H9 (cell line): ENCODE measurements around the gene RAI1. TPM values are rescaled to one million over a fixed set of nuclear protein-coding genes. Genes with fewer than 3 reads are reported as not detected.
A peak's percentile ranks its signal among the peaks of the same experiment; 100 is the strongest.

Experiments used
- DNase-seq: peaks from one replicate; pipeline ENCODE4 v3.0.0-alpha.2; 2017
- H2AFZ ChIP-seq: one replicate; pipeline ENCODE4 v1.6.1; 2013; ENCODE audit warnings: mild to moderate bottlenecking, low read length, control low read depth, moderate library complexity
- H2AK5ac ChIP-seq: 2 replicates; pipeline ENCODE4 v1.6.1; 2013; ENCODE audit warnings: low read length, control low read depth, mixed read lengths; ENCODE audit not compliant: insufficient read length
- H2BK120ac ChIP-seq: one replicate; pipeline ENCODE4 v1.6.1; 2013; ENCODE audit warnings: low read depth, mild to moderate bottlenecking, low read length, control low read depth, inconsistent platforms; ENCODE audit not compliant: poor library complexity, severe bottlenecking
- H2BK12ac ChIP-seq: 2 replicates; pipeline ENCODE4 v1.6.1; 2013; ENCODE audit warnings: low read length, control low read depth, mixed read lengths, low read depth; ENCODE audit not compliant: insufficient read length
- H2BK15ac ChIP-seq: 2 replicates; pipeline ENCODE4 v1.6.1; 2013; ENCODE audit warnings: low read depth, low read length, control low read depth
- H2BK20ac ChIP-seq: one replicate; pipeline ENCODE4 v1.6.1; 2013; ENCODE audit warnings: low read depth, mild to moderate bottlenecking, low read length, control low read depth, inconsistent platforms; ENCODE audit not compliant: poor library complexity, severe bottlenecking
- H2BK5ac ChIP-seq: 2 replicates; pipeline ENCODE4 v1.6.1; 2013; ENCODE audit warnings: low read length, control low read depth, mixed read lengths; ENCODE audit not compliant: insufficient read length
- H3K14ac ChIP-seq: 2 replicates; pipeline ENCODE4 v1.6.1; 2013; ENCODE audit warnings: low read length, control low read depth; ENCODE audit not compliant: insufficient read depth
- H3K18ac ChIP-seq: 2 replicates; pipeline ENCODE4 v1.6.1; 2013; ENCODE audit warnings: low read depth, mild to moderate bottlenecking, mixed read lengths, low read length, control low read depth; ENCODE audit not compliant: insufficient read length
- H3K23ac ChIP-seq: 2 replicates; pipeline ENCODE4 v1.6.1; 2013; ENCODE audit warnings: low read length, control low read depth, mixed read lengths, low read depth; ENCODE audit not compliant: insufficient read length
- H3K23me2 ChIP-seq: 2 replicates; pipeline ENCODE4 v1.6.1; 2013; ENCODE audit warnings: low read depth, mild to moderate bottlenecking, mixed read lengths, low read length, control low read depth; ENCODE audit not compliant: insufficient read length, poor library complexity, severe bottlenecking
- H3K27ac ChIP-seq: 2 replicates; pipeline ENCODE4 v1.5.1; 2013; ENCODE audit warnings: low read length, control low read depth, mixed read lengths, low read depth; ENCODE audit not compliant: insufficient read length
- H3K27me3 ChIP-seq: 2 replicates; pipeline ENCODE4 v1.6.1; 2013; ENCODE audit warnings: low read length, control low read depth, inconsistent platforms; ENCODE audit not compliant: insufficient read depth
- H3K4ac ChIP-seq: 2 replicates; pipeline ENCODE4 v1.6.1; 2013; ENCODE audit warnings: low read depth, mild to moderate bottlenecking, control low read depth, inconsistent platforms, low read length, moderate library complexity
- H3K4me1 ChIP-seq: 2 replicates; pipeline ENCODE4 v1.6.1; 2013; ENCODE audit warnings: low read length, control low read depth, inconsistent platforms; ENCODE audit not compliant: insufficient read depth
- H3K4me2 ChIP-seq: 2 replicates; pipeline ENCODE4 v1.6.1; 2013; ENCODE audit warnings: low read length, control low read depth, mixed read lengths; ENCODE audit not compliant: insufficient read length, insufficient read depth
- H3K56ac ChIP-seq: 2 replicates; pipeline ENCODE4 v1.6.1; 2013; ENCODE audit warnings: low read depth, mild to moderate bottlenecking, mixed read lengths, low read length, control low read depth; ENCODE audit not compliant: insufficient read length
- H3K79me1 ChIP-seq: 2 replicates; pipeline ENCODE4 v1.6.1; 2013; ENCODE audit warnings: low read depth, mild to moderate bottlenecking, moderate library complexity, low read length, control low read depth, inconsistent platforms; ENCODE audit not compliant: insufficient read depth, poor library complexity, severe bottlenecking
- H3K79me2 ChIP-seq: 2 replicates; pipeline ENCODE4 v1.6.1; 2013; ENCODE audit warnings: low read length, control low read depth, inconsistent platforms; ENCODE audit not compliant: insufficient read depth
- H3K9ac ChIP-seq: 2 replicates; pipeline ENCODE4 v1.6.1; 2013; ENCODE audit warnings: low read length, control low read depth, mixed read lengths; ENCODE audit not compliant: insufficient read length; ENCODE audit errors: extremely low read depth
- H3K9me3 ChIP-seq: one replicate; pipeline ENCODE4 v1.6.1; 2013; ENCODE audit warnings: low read depth, low read length, inconsistent platforms; ENCODE audit not compliant: control insufficient read depth
- H3T11ph ChIP-seq: one replicate; pipeline ENCODE4 v1.6.1; 2013; ENCODE audit warnings: mild to moderate bottlenecking, low read length, control low read depth, inconsistent platforms
- H4K20me1 ChIP-seq: one replicate; pipeline ENCODE4 v1.6.1; 2013; ENCODE audit not compliant: control insufficient read depth, insufficient read length, insufficient read depth
- H4K5ac ChIP-seq: 2 replicates; pipeline ENCODE4 v1.6.1; 2013; ENCODE audit warnings: low read depth, mild to moderate bottlenecking, mixed read lengths, low read length, control low read depth; ENCODE audit not compliant: insufficient read length
- H4K8ac ChIP-seq: replicated peaks from 2 replicates; pipeline ENCODE4 v1.6.1; 2013; ENCODE audit warnings: low read length, control low read depth, mixed read lengths, low read depth; ENCODE audit not compliant: insufficient read length
- H4K91ac ChIP-seq: 2 replicates; pipeline ENCODE4 v1.6.1; 2013; ENCODE audit warnings: low read depth, mild to moderate bottlenecking, moderate library complexity, mixed read lengths, low read length, control low read depth; ENCODE audit not compliant: insufficient read length
- H3K27ac Mint-ChIP-seq, 3 experiments: 2 replicates in 2 of 3; 3 replicates in 1 of 3; pipeline ENCODE4 v1.8.0; 2020 to 2021; ENCODE audit warnings: mixed read lengths in 3 of 3, mild to moderate bottlenecking in 1 of 3, moderate library complexity in 1 of 3
- H3K27me3 Mint-ChIP-seq: 2 replicates; pipeline ENCODE4 v1.8.0; 2021; ENCODE audit warnings: low read depth, mild to moderate bottlenecking, moderate library complexity, mixed read lengths
- H3K36me3 Mint-ChIP-seq, 3 experiments: 2 replicates in 2 of 3; 3 replicates in 1 of 3; pipeline ENCODE4 v1.8.0; 2020 to 2021; ENCODE audit warnings: low read depth in 3 of 3, mixed read lengths in 3 of 3; ENCODE audit not compliant: insufficient read depth in 1 of 3
- H3K4me1 Mint-ChIP-seq, 2 experiments: 2 replicates each; pipeline ENCODE4 v1.8.0; 2020; ENCODE audit warnings: mixed read lengths in 2 of 2
- H3K4me3 Mint-ChIP-seq, 2 experiments: 2 replicates in 1 of 2; 3 replicates in 1 of 2; pipeline ENCODE4 v1.8.0; 2020 to 2021; ENCODE audit warnings: mild to moderate bottlenecking in 2 of 2, mixed read lengths in 2 of 2, moderate library complexity in 1 of 2
- H3K9me3 Mint-ChIP-seq, 2 experiments: 2 replicates in 1 of 2; 3 replicates in 1 of 2; pipeline ENCODE4 v1.8.0; 2020; ENCODE audit warnings: mild to moderate bottlenecking in 2 of 2, mixed read lengths in 2 of 2, moderate library complexity in 1 of 2
- WGBS: extraction: QIAGEN DNeasy Blood & Tissue Kit; methylation state at CpG from one replicate; pipeline ENCODE4 v1.1.7; 2013; ENCODE audit warnings: missing lambda C conversion rate, low lambda C conversion rate, mixed read lengths; ENCODE audit not compliant: insufficient read length; ENCODE audit errors: extremely low coverage; 5-methylcytosine and 5-hydroxymethylcytosine counted together
- total RNA-seq: library from RNA; stranded (reverse); gene quantifications from 2 replicates; pipeline ENCODE4 v1.2.1, GENCODE V29; 2021
- TF ChIP-seq, protein P1 (sequence below): fragments of 200-600 bp; sonication (generic); conservative IDR thresholded peaks from 3 replicates; pipeline ENCODE4 v1.8.0; 2021; ENCODE audit warnings: antibody characterized with exemption, mild to moderate bottlenecking

RAI1 gene
- total RNA-seq, 1 experiment from 2014 or later, result 1.5 TPM

DNA sequence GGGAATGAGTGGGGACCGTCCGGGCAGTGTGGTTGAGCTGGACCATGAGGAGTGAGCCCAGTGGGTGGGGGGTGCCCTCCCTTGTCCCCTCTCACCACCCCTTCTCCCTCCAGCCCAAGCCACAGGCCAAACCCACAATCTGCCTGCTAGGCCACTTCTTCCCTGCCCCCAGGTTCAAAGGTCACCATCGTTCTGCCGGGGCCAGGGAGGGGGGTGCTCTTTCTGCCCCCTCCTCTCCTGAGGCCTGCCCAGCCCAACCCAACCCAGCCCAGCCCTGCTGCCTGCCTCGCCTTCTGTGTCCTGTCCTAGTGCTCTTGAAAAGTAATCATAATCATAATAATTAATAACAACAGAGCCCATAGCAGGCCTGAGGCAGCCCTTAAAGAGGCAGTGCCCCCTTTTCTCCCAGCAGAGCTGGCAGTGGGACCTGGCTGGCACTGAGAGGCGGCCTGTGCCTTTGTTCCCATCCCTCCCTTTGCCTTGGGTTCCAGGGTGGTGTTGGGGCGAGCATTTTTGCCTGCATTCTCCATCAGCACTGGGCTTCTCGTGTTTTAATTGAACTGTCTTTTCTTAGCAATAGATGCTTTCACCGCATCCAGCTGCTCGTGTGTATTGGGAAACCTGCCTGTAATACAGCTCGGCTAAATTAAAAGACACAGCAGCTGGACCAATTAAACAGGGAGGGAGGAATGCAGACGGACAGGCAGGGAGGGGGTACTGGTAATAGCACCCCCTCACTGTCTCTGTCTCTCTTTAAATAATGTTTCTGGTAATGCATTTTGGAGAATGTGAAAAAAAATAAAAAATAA lies 108.8 kb downstream of the RAI1 start:
- no peak overlapping the region for H4K5ac ChIP-seq
- DNase-seq, result no peak
- H2AFZ ChIP-seq, result no peak overlapping the region
- H3K27ac ChIP-seq, result no peak overlapping the region
- Mint-ChIP-seq H3K27me3 (peaks cover 85% of the 10 kb centered on the region), H3K4me1 (peaks cover 38 to 69% of the 10 kb centered on the region in 2 experiments), H3K27ac (no peak overlapping the region), H3K36me3 (no peaks in the 10 kb centered on the region; a peak in 1 of 7 replicates), H3K4me3 (peak overlapping the region in 1 of 2 experiments; percentile 54; a peak in 3 of 5 replicates), H3K9me3 (no peaks in the 10 kb centered on the region; a peak in 1 of 5 replicates)
- no peak overlapping the region for H3K18ac ChIP-seq
- H3K4me2 ChIP-seq, result no peak overlapping the region
- H3K9me3 ChIP-seq, result no peaks in the 10 kb centered on the region
- no peak overlapping the region for H2AK5ac ChIP-seq
- H2BK15ac ChIP-seq, result no peak overlapping the region
- no peak overlapping the region for H2BK12ac ChIP-seq
- H3K23ac ChIP-seq, result no peak overlapping the region
- H2BK20ac ChIP-seq, result no peak overlapping the region
- H3K79me2 ChIP-seq, result no peaks in the 10 kb centered on the region
- no peaks in the 10 kb centered on the region; the same call in 1 of the 2 replicates for H3K27me3 ChIP-seq
- H3K14ac ChIP-seq, result no peak overlapping the region
- no peak overlapping the region for H4K8ac ChIP-seq
- H2BK120ac ChIP-seq, result no peak overlapping the region
- no peak overlapping the region for H3T11ph ChIP-seq
- H3K23me2 ChIP-seq, result no peaks in the 10 kb centered on the region
- no peak overlapping the region for H3K4ac ChIP-seq
- H2BK5ac ChIP-seq, result no peak overlapping the region
- TF ChIP-seq, protein P1, sequence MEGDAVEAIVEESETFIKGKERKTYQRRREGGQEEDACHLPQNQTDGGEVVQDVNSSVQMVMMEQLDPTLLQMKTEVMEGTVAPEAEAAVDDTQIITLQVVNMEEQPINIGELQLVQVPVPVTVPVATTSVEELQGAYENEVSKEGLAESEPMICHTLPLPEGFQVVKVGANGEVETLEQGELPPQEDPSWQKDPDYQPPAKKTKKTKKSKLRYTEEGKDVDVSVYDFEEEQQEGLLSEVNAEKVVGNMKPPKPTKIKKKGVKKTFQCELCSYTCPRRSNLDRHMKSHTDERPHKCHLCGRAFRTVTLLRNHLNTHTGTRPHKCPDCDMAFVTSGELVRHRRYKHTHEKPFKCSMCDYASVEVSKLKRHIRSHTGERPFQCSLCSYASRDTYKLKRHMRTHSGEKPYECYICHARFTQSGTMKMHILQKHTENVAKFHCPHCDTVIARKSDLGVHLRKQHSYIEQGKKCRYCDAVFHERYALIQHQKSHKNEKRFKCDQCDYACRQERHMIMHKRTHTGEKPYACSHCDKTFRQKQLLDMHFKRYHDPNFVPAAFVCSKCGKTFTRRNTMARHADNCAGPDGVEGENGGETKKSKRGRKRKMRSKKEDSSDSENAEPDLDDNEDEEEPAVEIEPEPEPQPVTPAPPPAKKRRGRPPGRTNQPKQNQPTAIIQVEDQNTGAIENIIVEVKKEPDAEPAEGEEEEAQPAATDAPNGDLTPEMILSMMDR, result no peak
- H4K91ac ChIP-seq, result no peak overlapping the region
- no peaks in the 10 kb centered on the region for H4K20me1 ChIP-seq
- peaks cover 3% of the 10 kb centered on the region; the same call in 1 of the 2 replicates for H3K4me1 ChIP-seq
- H3K79me1 ChIP-seq, result no peaks in the 10 kb centered on the region
- H3K56ac ChIP-seq, result no peak overlapping the region
- no CpG with 5 or more reads among the region's 12 CpGs for WGBS
- H3K9ac ChIP-seq, result no peak overlapping the region
